IPS DF 6.9 (cell line): ENCODE results near the gene IL1RAPL2.

ENCODE experiments used
- DNase-seq: peaks from one replicate; pipeline ENCODE4 v3.0.0-alpha.2; 2013; ENCODE audit warnings: low read depth, low spot score
- H3K27ac ChIP-seq: one replicate; pipeline ENCODE4 v1.5.1; 2013; ENCODE audit warnings: low read length, control low read depth
- H3K27me3 ChIP-seq: 2 replicates; pipeline ENCODE4 v1.6.1; 2013; ENCODE audit warnings: mild to moderate bottlenecking, low read length; ENCODE audit not compliant: control insufficient read depth, insufficient read depth
- H3K36me3 ChIP-seq: 2 replicates; pipeline ENCODE4 v1.6.1; 2013; ENCODE audit warnings: low read length; ENCODE audit not compliant: control insufficient read depth, insufficient read depth
- H3K4me1 ChIP-seq: 2 replicates; pipeline ENCODE4 v1.6.1; 2013; ENCODE audit warnings: low read length; ENCODE audit not compliant: control insufficient read depth, insufficient read depth
- H3K4me3 ChIP-seq: 2 replicates; pipeline ENCODE4 v1.5.1; 2013; ENCODE audit warnings: mild to moderate bottlenecking, low read length
- H3K9me3 ChIP-seq: 2 replicates; pipeline ENCODE4 v1.6.1; 2013; ENCODE audit warnings: low read length, inconsistent platforms; ENCODE audit not compliant: control insufficient read depth, insufficient read depth
- WGBS: extraction: QIAGEN DNeasy Blood & Tissue Kit; methylation state at CpG from one replicate; pipeline ENCODE4 v1.1.7; 2013; ENCODE audit warnings: mixed read lengths, missing lambda C conversion rate; ENCODE audit not compliant: insufficient read length, insufficient coverage; 5-methylcytosine and 5-hydroxymethylcytosine counted together

Gene IL1RAPL2

DNA sequence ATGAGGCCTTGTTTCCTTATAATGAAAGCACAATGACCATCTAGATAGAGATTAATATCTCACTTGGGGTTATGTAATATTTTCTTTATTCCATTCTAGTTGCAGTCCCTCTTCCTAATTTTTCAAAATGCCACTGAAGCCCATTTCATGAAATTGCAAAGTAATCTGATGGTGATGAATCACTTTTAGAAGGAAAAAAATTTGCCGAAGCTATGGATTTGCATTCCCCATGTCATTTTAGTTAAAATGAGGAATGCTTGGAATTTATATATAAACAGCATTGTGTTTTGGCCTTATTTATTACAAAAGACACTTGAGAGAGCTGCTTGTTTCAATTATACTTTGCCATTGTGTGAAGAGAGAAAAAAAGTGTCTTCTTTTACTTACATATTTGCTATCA is 896.2 kb downstream of the IL1RAPL2 start:
- no peak for DNase-seq
- no CpG with 5 or more reads among the region's 1 CpG for WGBS
- H3K4me1 ChIP-seq = no peaks in the 10 kb centered on the region
- H3K27ac ChIP-seq = no peak overlapping the region
- no peaks in the 10 kb centered on the region for H3K27me3 ChIP-seq
- H3K4me3 ChIP-seq = no peak overlapping the region
- H3K36me3 ChIP-seq = no peaks in the 10 kb centered on the region
- H3K9me3 ChIP-seq = no peaks in the 10 kb centered on the region

DNA sequence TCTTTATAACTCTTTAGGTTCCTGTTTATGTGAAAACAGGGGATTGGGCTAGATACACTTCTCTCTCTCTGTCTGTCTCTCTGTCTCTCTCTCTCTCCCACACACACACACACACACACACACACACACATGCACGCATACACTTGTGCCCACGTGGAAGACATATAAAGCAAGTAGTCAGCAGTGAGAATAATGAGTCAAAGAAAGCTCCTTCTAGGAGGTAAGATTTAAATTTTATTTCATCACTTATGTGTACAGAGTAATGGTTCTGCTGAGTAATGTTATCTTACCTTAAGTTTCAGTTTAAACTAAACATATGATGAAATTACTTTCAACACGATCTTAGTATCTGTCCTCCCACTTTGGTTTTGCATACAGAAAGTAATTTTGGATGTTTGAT is 897.5 kb downstream of the IL1RAPL2 start:
- H3K4me1 ChIP-seq = no peaks in the 10 kb centered on the region
- WGBS = no CpG with 5 or more reads among the region's 3 CpGs
- no peak for DNase-seq

DNA sequence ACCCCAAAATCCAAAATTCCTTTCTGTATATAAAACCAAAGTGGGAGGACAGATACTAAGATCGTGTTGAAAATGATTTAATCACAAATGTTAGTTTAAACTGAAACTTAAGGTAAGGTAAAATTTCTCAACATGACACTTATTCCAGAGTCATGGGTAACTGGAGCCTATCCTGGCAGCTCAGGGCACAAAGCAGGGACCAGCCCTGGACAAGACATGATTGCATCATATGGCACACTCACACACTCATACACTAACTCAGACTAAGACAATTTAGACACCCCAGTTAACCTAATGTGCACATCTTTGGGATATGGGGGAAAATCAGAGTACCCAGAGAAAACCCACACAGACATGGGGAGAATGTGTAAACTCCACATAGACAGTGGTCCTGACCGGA is 898.6 kb downstream of the IL1RAPL2 start:
- Histone ChIP-seq H3K4me1 (no peaks in the 10 kb centered on the region), H3K36me3 (no peaks in the 10 kb centered on the region), H3K27me3 (no peaks in the 10 kb centered on the region), H3K27ac (no peak overlapping the region), H3K4me3 (no peak overlapping the region), H3K9me3 (no peaks in the 10 kb centered on the region)
- no CpG with 5 or more reads among the region's 2 CpGs for WGBS
- DNase-seq = no peak

More for the DNA sequence above, 897.5 kb downstream of the IL1RAPL2 start:
- H3K9me3 ChIP-seq = no peaks in the 10 kb centered on the region
- H3K36me3 ChIP-seq = no peaks in the 10 kb centered on the region
- no peak overlapping the region for H3K4me3 ChIP-seq
- H3K27me3 ChIP-seq = no peaks in the 10 kb centered on the region
- no peak overlapping the region for H3K27ac ChIP-seq

GRCh38 chrX:105468741-105469140 is 902.7 kb downstream of the IL1RAPL2 start:
- Histone ChIP-seq H3K9me3 (no peaks in the 10 kb centered on the region), H3K36me3 (no peaks in the 10 kb centered on the region), H3K4me3 (no peak overlapping the region), H3K27me3 (no peaks in the 10 kb centered on the region), H3K27ac (no peak overlapping the region), H3K4me1 (no peaks in the 10 kb centered on the region)
- DNase-seq = no peak

- Histone ChIP-seq H3K4me1 (no peaks in the 10 kb centered on the region), H3K36me3 (no peaks in the 10 kb centered on the region), H3K4me3 (no peak overlapping the region), H3K9me3 (no peaks in the 10 kb centered on the region), H3K27ac (no peak overlapping the region), H3K27me3 (no peaks in the 10 kb centered on the region)
- no peak for DNase-seq
These were observed 905.6 kb downstream of the IL1RAPL2 start for GRCh38 chrX:105471597-105471996.

- no peaks in the 10 kb centered on the region for H3K9me3 ChIP-seq
These were observed 909.8 kb downstream of the IL1RAPL2 start for GRCh38 chrX:105475801-105476200.

GRCh38 chrX:105477351-105477750 is 911.4 kb downstream of the IL1RAPL2 start:
- Histone ChIP-seq H3K4me1 (no peaks in the 10 kb centered on the region), H3K27ac (no peak overlapping the region), H3K36me3 (no peaks in the 10 kb centered on the region), H3K4me3 (no peak overlapping the region), H3K9me3 (no peaks in the 10 kb centered on the region), H3K27me3 (no peaks in the 10 kb centered on the region)
- no peak for DNase-seq
- no CpG with 5 or more reads among the region's 1 CpG for WGBS

More at GRCh38 chrX:105475801-105476200, 909.8 kb downstream of the IL1RAPL2 start:
- no peak overlapping the region for H3K27ac ChIP-seq
- no peak overlapping the region for H3K4me3 ChIP-seq
- no peaks in the 10 kb centered on the region for H3K27me3 ChIP-seq
- no peaks in the 10 kb centered on the region for H3K36me3 ChIP-seq
- no peaks in the 10 kb centered on the region for H3K4me1 ChIP-seq
- DNase-seq = no peak

- H3K27ac ChIP-seq = no peak overlapping the region
- H3K4me3 ChIP-seq = no peak overlapping the region
- no peaks in the 10 kb centered on the region for H3K27me3 ChIP-seq
- H3K4me1 ChIP-seq = no peaks in the 10 kb centered on the region
- no peaks in the 10 kb centered on the region for H3K36me3 ChIP-seq
- no peak for DNase-seq
- H3K9me3 ChIP-seq = no peaks in the 10 kb centered on the region
- WGBS = no CpG with 5 or more reads among the region's 1 CpG
These were observed 914.8 kb downstream of the IL1RAPL2 start for GRCh38 chrX:105480646-105481310.

- H3K27me3 ChIP-seq = no peaks in the 10 kb centered on the region
- no peak for DNase-seq
- H3K36me3 ChIP-seq = no peaks in the 10 kb centered on the region
- no peaks in the 10 kb centered on the region for H3K4me1 ChIP-seq
- no peak overlapping the region for H3K4me3 ChIP-seq
- no peak overlapping the region for H3K27ac ChIP-seq
- H3K9me3 ChIP-seq = no peaks in the 10 kb centered on the region
These were observed 917.0 kb downstream of the IL1RAPL2 start for GRCh38 chrX:105483011-105483410.

GRCh38 chrX:105488716-105489115 is 922.7 kb downstream of the IL1RAPL2 start:
- no peaks in the 10 kb centered on the region for H3K4me1 ChIP-seq
- no CpG with 5 or more reads among the region's 1 CpG for WGBS

GRCh38 chrX:105495376-105495775 is 929.4 kb downstream of the IL1RAPL2 start:
- no peak overlapping the region for H3K27ac ChIP-seq
- H3K4me1 ChIP-seq = no peaks in the 10 kb centered on the region
- no peaks in the 10 kb centered on the region for H3K9me3 ChIP-seq
- no peak overlapping the region for H3K4me3 ChIP-seq
- no peaks in the 10 kb centered on the region for H3K27me3 ChIP-seq
- DNase-seq = no peak
- H3K36me3 ChIP-seq = no peaks in the 10 kb centered on the region

More at GRCh38 chrX:105488716-105489115, 922.7 kb downstream of the IL1RAPL2 start:
- no peak for DNase-seq
- no peaks in the 10 kb centered on the region for H3K27me3 ChIP-seq
- H3K9me3 ChIP-seq = no peaks in the 10 kb centered on the region
- no peaks in the 10 kb centered on the region for H3K36me3 ChIP-seq
- H3K27ac ChIP-seq = no peak overlapping the region
- H3K4me3 ChIP-seq = no peak overlapping the region
